Caco-2 (cell line): ENCODE results near the gene HNF1B. TPM values are rescaled to one million over a fixed set of nuclear protein-coding genes. Genes with fewer than 3 reads are reported as not detected.

Experiments
- BruUV-seq: library from RNA; stranded (reverse); fragments of 400-500 nt; replicated peaks from 2 replicates; lab custom pipeline; 2021; lab: Mats Ljungman, UMichigan
- CTCF ChIA-PET: fragments of 300-600 bp; sonication (Branson Sonifier 250); formaldehyde crosslinking; loops from one replicate; lab custom pipeline; 2022; ENCODE audit warnings: antibody characterized with exemption; lab: Charles Lee
- POLR2A ChIA-PET: fragments of 300-600 bp; sonication (Branson Sonifier 250); formaldehyde crosslinking; loops from one replicate; lab custom pipeline; 2022; ENCODE audit warnings: antibody characterized with exemption; lab: Charles Lee
- DNase-seq, 2 experiments: peaks; one replicate each; pipeline versions ENCODE4 v3.0.0 to v3.0.0-alpha.2; 2020 to 2022
- H3K27me3 ChIP-seq: replicated peaks from 2 replicates; pipeline ENCODE4 v1.6.0; 2011; ENCODE audit warnings: low read length; ENCODE audit not compliant: control insufficient read depth, insufficient read depth
- H3K36me3 ChIP-seq: 2 replicates; pipeline ENCODE4 v1.5.1; 2011; ENCODE audit warnings: low read length; ENCODE audit not compliant: control insufficient read depth, insufficient read depth
- H3K4me1 ChIP-seq: fragments of 250-450 bp; sonication (Bioruptor Pico); 2 replicates; pipeline ENCODE4 v1.5.1; 2020; ENCODE audit warnings: mild to moderate bottlenecking
- H3K4me3 ChIP-seq: 2 replicates; pipeline ENCODE4 v1.5.1; 2011; ENCODE audit warnings: low read depth, mild to moderate bottlenecking, control low read depth, low read length
- H3K9me3 ChIP-seq: fragments of 250-450 bp; sonication (Bioruptor Pico); 2 replicates; pipeline ENCODE4 v1.5.1; 2020; ENCODE audit warnings: mild to moderate bottlenecking, moderate library complexity
- H3K27ac Mint-ChIP-seq: one replicate; pipeline ENCODE4 v1.8.0; 2022; ENCODE audit warnings: mixed read lengths; ENCODE audit not compliant: unreplicated experiment
- H3K27me3 Mint-ChIP-seq: one replicate; pipeline ENCODE4 v1.8.0; 2022; ENCODE audit warnings: mixed read lengths; ENCODE audit not compliant: insufficient read depth, unreplicated experiment
- H3K36me3 Mint-ChIP-seq: one replicate; pipeline ENCODE4 v1.8.0; 2022; ENCODE audit warnings: mild to moderate bottlenecking, mixed read lengths; ENCODE audit not compliant: insufficient read depth, unreplicated experiment
- H3K4me1 Mint-ChIP-seq: one replicate; pipeline ENCODE4 v1.8.0; 2022; ENCODE audit warnings: low read depth, mixed read lengths; ENCODE audit not compliant: unreplicated experiment
- H3K4me3 Mint-ChIP-seq: one replicate; pipeline ENCODE4 v1.8.0; 2022; ENCODE audit warnings: mild to moderate bottlenecking, moderate library complexity, mixed read lengths; ENCODE audit not compliant: unreplicated experiment
- H3K9me3 Mint-ChIP-seq: one replicate; pipeline ENCODE4 v1.8.0; 2022; ENCODE audit warnings: mixed read lengths; ENCODE audit not compliant: unreplicated experiment
- CTCF ChIP-seq, 2 experiments: fragments of 200-600 bp in 1 of 2; IDR thresholded peaks; 1 replicate in 1 of 2; 2 replicates in 1 of 2; pipeline versions ENCODE4 v1.5.1 to v1.8.0; 2011 to 2022; ENCODE audit warnings: antibody characterized with exemption in 1 of 2, control low read depth in 1 of 2, inconsistent platforms in 1 of 2, low read depth in 1 of 2, low read length in 1 of 2, mild to moderate bottlenecking in 1 of 2, moderate library complexity in 1 of 2; ENCODE audit not compliant: insufficient read depth in 1 of 2, severe bottlenecking in 1 of 2, unreplicated experiment in 1 of 2
- intact Hi-C: fragments of 100-400 bp; cut with micrococcal nuclease; formaldehyde crosslinking; loops from one replicate; pipeline ENCODE4 v1.10.0; 2022; ENCODE audit not compliant: unreplicated experiment
- total RNA-seq: library from RNA; stranded (reverse); gene quantifications from 2 replicates; pipeline ENCODE4 v1.2.3, GENCODE V29; 2022

Gene HNF1B
- total RNA-seq, 1 experiment from 2014 or later: 36.9 TPM

DNA sequence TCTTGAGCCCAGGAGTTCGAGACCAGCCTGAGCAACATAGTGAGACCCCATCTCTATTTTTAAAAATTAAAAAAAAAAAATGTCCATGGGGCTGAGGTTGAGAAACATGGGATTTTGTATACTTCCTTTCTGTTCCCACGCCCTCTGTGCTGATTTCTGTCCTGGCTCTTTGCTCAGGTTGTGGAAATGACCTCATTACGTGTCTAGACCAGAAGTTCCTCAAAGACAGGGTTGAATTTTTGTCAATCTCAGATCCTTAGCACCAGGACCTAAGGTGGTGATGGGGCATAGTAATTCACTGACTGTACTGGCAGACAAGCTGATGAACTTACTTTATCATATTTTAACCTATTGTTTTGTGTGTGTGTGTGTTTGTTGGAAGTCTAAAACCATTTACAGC lies 11.2 kb upstream of the HNF1B start:
- H3K36me3 ChIP-seq: no peaks in the 10 kb centered on the region
- Mint-ChIP-seq H3K27me3 (no peaks in the 10 kb centered on the region), H3K27ac (no peak overlapping the region), H3K9me3 (no peaks in the 10 kb centered on the region), H3K4me3 (no peak overlapping the region), H3K36me3 (no peaks in the 10 kb centered on the region), H3K4me1 (peaks cover 12% of the 10 kb centered on the region)
- H3K4me1 ChIP-seq: peaks cover 9% of the 10 kb centered on the region
- DNase-seq: no peak
- ChIA-PET CTCF (no interaction called here), POLR2A (no interaction called here)
- BruUV-seq: no TSS peak
- TF ChIP-seq CTCF (IDR thresholded peaks at IDR 0.05; ENCODE audit: insufficient read depth in 1 of 2, low read depth in 1 of 2, low read length in 1 of 2, severe bottlenecking in 1 of 2, unreplicated experiment in 1 of 2): no peak
- H3K27me3 ChIP-seq: no peaks in the 10 kb centered on the region
- intact Hi-C loops: no loop called here
- no peaks in the 10 kb centered on the region for H3K9me3 ChIP-seq
- no peak overlapping the region for H3K4me3 ChIP-seq

- H3K4me3 ChIP-seq: no peak overlapping the region
- no peak overlapping the region for H3K4me3 Mint-ChIP-seq
- H3K9me3 Mint-ChIP-seq: no peaks in the 10 kb centered on the region
- TF ChIP-seq CTCF (IDR thresholded peaks at IDR 0.05; ENCODE audit: insufficient read depth in 1 of 2, low read depth in 1 of 2, low read length in 1 of 2, severe bottlenecking in 1 of 2, unreplicated experiment in 1 of 2): no peak
- POLR2A ChIA-PET: no interaction called here
- H3K27me3 Mint-ChIP-seq: no peaks in the 10 kb centered on the region
- CTCF ChIA-PET: no interaction called here
- H3K36me3 ChIP-seq: no peaks in the 10 kb centered on the region
- no peaks in the 10 kb centered on the region for H3K27me3 ChIP-seq
- no peaks in the 10 kb centered on the region for H3K36me3 Mint-ChIP-seq
- H3K4me1 ChIP-seq: peaks cover 9% of the 10 kb centered on the region
- no TSS peak for BruUV-seq
- intact Hi-C loops: no loop called here
- no peak overlapping the region for H3K27ac Mint-ChIP-seq
- H3K9me3 ChIP-seq: no peaks in the 10 kb centered on the region
- peaks cover 12% of the 10 kb centered on the region for H3K4me1 Mint-ChIP-seq
- DNase-seq: no peak
These were observed 10.6 kb upstream of the HNF1B start for GRCh38 chr17:37755455-37755854.

GRCh38 chr17:37754363-37754762 lies 9.5 kb upstream of the HNF1B start:
- peaks cover 9% of the 10 kb centered on the region for H3K4me1 Mint-ChIP-seq
- no TSS peak for BruUV-seq
- no peak for TF ChIP-seq CTCF (IDR thresholded peaks at IDR 0.05; ENCODE audit: insufficient read depth in 1 of 2, low read depth in 1 of 2, low read length in 1 of 2, severe bottlenecking in 1 of 2, unreplicated experiment in 1 of 2)
- DNase-seq: no peak
- ChIA-PET POLR2A (no interaction called here), CTCF (interaction anchor here (0.7 kb wide), 1 partner anchor 18 kb away, joined by 3 read pairs; no protein-coding TSS in a partner anchor)
- H3K27ac Mint-ChIP-seq: no peak overlapping the region
- H3K9me3 ChIP-seq: no peaks in the 10 kb centered on the region
- H3K4me3 ChIP-seq: no peak overlapping the region
- intact Hi-C loops: no loop called here
- H3K27me3 Mint-ChIP-seq: no peaks in the 10 kb centered on the region
- H3K9me3 Mint-ChIP-seq: no peaks in the 10 kb centered on the region
- H3K27me3 ChIP-seq: no peaks in the 10 kb centered on the region
- H3K4me3 Mint-ChIP-seq: no peak overlapping the region
- no peaks in the 10 kb centered on the region for H3K36me3 Mint-ChIP-seq
- H3K36me3 ChIP-seq: no peaks in the 10 kb centered on the region
- H3K4me1 ChIP-seq: peaks cover 7% of the 10 kb centered on the region
